Measurements from ENCODE around the gene SPEM3. TPM values are rescaled to one million over a fixed set of nuclear protein-coding genes. Genes with fewer than 3 reads are reported as not detected.

Gene SPEM3
- total RNA-seq, 2 donors from 2014 or later, result not detected

- Histone ChIP-seq H3K9me3 (no peaks in the 10 kb centered on the region), H3K27me3 (no peaks in the 10 kb centered on the region), H3K9ac (ENCODE audit: low read depth in 2 of 2, low read length in 2 of 2) (no peak overlapping the region), H3K4me3 (no peak overlapping the region), H3K4me1 (no peaks in the 10 kb centered on the region), H3K36me3 (no peaks in the 10 kb centered on the region), H3K27ac (no peak overlapping the region)
- intact Hi-C loops (cut with DNase I), result loop anchor here (10.0 kb wide), 1 partner anchor 154 kb away; the partner anchor contains the start of gene MPDU1
- TF ChIP-seq CTCF (IDR thresholded peaks at IDR 0.05), result no peak
- no peak for DNase-seq
Measured at GRCh38 chr17:7431231-7431630, 2.6 kb downstream of the SPEM3 start.

GRCh38 chr17:7432296-7432695, 3.6 kb downstream of the SPEM3 start:
- no peak for DNase-seq
- no peak overlapping the region for H3K4me3 ChIP-seq
- intact Hi-C loops (cut with DNase I), result loop anchor here (10.0 kb wide), 1 partner anchor 153 kb away; the partner anchor contains the start of gene MPDU1
- H3K27ac ChIP-seq, result no peak overlapping the region
- H3K4me1 ChIP-seq, result peaks cover 8% of the 10 kb centered on the region
- H3K27me3 ChIP-seq, result no peaks in the 10 kb centered on the region
- no peak overlapping the region for H3K9ac ChIP-seq (ENCODE audit: low read depth in 2 of 2, low read length in 2 of 2)
- no peaks in the 10 kb centered on the region for H3K36me3 ChIP-seq
- TF ChIP-seq CTCF (IDR thresholded peaks at IDR 0.05), result no peak
- H3K9me3 ChIP-seq, result no peaks in the 10 kb centered on the region

- TF ChIP-seq CTCF (IDR thresholded peaks at IDR 0.05), result no peak
- Histone ChIP-seq H3K27ac (peak overlapping the region; percentile 91), H3K9ac (ENCODE audit: low read depth in 2 of 2, low read length in 2 of 2) (peak overlapping the region; percentile 81 to 94), H3K9me3 (no peaks in the 10 kb centered on the region), H3K36me3 (no peaks in the 10 kb centered on the region), H3K27me3 (peaks cover 31% of the 10 kb centered on the region), H3K4me1 (peaks cover 18% of the 10 kb centered on the region), H3K4me3 (peak overlapping the region; percentile 69)
- DNase-seq, result peak; percentile 75
- intact Hi-C loops (cut with DNase I), result loop anchor here (2.0 to 10.0 kb wide), 3 partner anchors 49 to 149 kb away; partner anchors contain the start of genes MPDU1, POLR2A and TMEM95
Measured at GRCh38 chr17:7435676-7436555, 7.3 kb downstream of the SPEM3 start.

GRCh38 chr17:7436556-7437368, 8.1 kb downstream of the SPEM3 start:
- peak; percentile 73 for TF ChIP-seq CTCF (IDR thresholded peaks at IDR 0.05)
- H3K27ac ChIP-seq, result peak overlapping the region; percentile 91
- H3K9me3 ChIP-seq, result no peaks in the 10 kb centered on the region
- H3K4me1 ChIP-seq, result peaks cover 18% of the 10 kb centered on the region
- H3K9ac ChIP-seq (ENCODE audit: low read depth in 2 of 2, low read length in 2 of 2), result peak overlapping the region; percentile 0 to 94
- peak; percentile 80 for DNase-seq
- peaks cover 38% of the 10 kb centered on the region for H3K27me3 ChIP-seq
- intact Hi-C loops (cut with DNase I), result loop anchor here (2.0 to 10.0 kb wide), 3 partner anchors 48 to 148 kb away; partner anchors contain the start of genes MPDU1, POLR2A and TMEM95
- H3K36me3 ChIP-seq, result no peaks in the 10 kb centered on the region
- H3K4me3 ChIP-seq, result peak overlapping the region; percentile 69

- peak overlapping the region; percentile 69 for H3K4me3 ChIP-seq
- TF ChIP-seq CTCF (IDR thresholded peaks at IDR 0.05), result no peak
- no peak for DNase-seq
- no peaks in the 10 kb centered on the region for H3K36me3 ChIP-seq
- intact Hi-C loops (cut with DNase I), result loop anchor here (2.0 to 10.0 kb wide), 3 partner anchors 47 to 147 kb away; partner anchors contain the start of genes MPDU1, POLR2A and TMEM95
- H3K27me3 ChIP-seq, result peaks cover 38% of the 10 kb centered on the region
- H3K9ac ChIP-seq (ENCODE audit: low read depth in 2 of 2, low read length in 2 of 2), result peak overlapping the region in 1 of 2 donors; percentile 26
- H3K27ac ChIP-seq, result peak overlapping the region; percentile 91
- H3K4me1 ChIP-seq, result peaks cover 18% of the 10 kb centered on the region
- H3K9me3 ChIP-seq, result no peaks in the 10 kb centered on the region
Measured at GRCh38 chr17:7437369-7437863, 8.8 kb downstream of the SPEM3 start.
